ENCODE results near the gene FLACC1. TPM values are rescaled to one million over a fixed set of nuclear protein-coding genes. Genes with fewer than 3 reads are reported as not detected.

The FLACC1 gene
- total and polyA plus RNA-seq, 2 of the 8 experiments (the other 6 are each of a cell fraction or from before 2014, with no cell fraction given): 0.58 TPM; not detected in 1

GRCh38 chr2:201350879-201351278 is 6.3 kb downstream of the FLACC1 start:
- no peaks in the 10 kb centered on the region for H3K9me3 ChIP-seq (ENCODE audit: insufficient read depth in 2 of 2, low read depth in 1 of 2, low read length in 1 of 2)
- H2AFZ ChIP-seq (ENCODE audit: low read length): no peak overlapping the region
- no peaks in the 10 kb centered on the region for H3K36me3 ChIP-seq (ENCODE audit: control insufficient read depth in 2 of 4, insufficient read depth in 4 of 4, low read length in 3 of 4)
- H3K23ac ChIP-seq (ENCODE audit: insufficient read length): no peak overlapping the region
- H2BK12ac ChIP-seq (ENCODE audit: low read depth, low read length): no peak overlapping the region
- FAIRE-seq (no peak), DNase-seq (ENCODE audit: low read depth in 1 of 2, low spot score in 2 of 2) (no peak)
- no peaks in the 10 kb centered on the region for H3K79me1 ChIP-seq (ENCODE audit: low read depth, low read length)
- no peak overlapping the region for H3K9ac ChIP-seq (replicated peaks in 1 of 4; ENCODE audit: extremely low read depth in 1 of 4, low read depth in 3 of 4, low read length in 3 of 4)
- no peaks in the 10 kb centered on the region for H3K23me2 ChIP-seq (ENCODE audit: low read depth, low read length)
- ChIA-PET POLR2A (ENCODE audit: partially characterized antibody) (no interaction called here), CTCF (ENCODE audit: partially characterized antibody) (interaction anchor here (1.2 to 3.1 kb wide), 3 partner anchors 13 to 114 kb away, joined by 4 to 29 read pairs (median 5); no protein-coding TSS in a partner anchor)
- no peak overlapping the region for H4K91ac ChIP-seq (replicated peaks; ENCODE audit: insufficient read length, low read length)
- no peak overlapping the region for H4K8ac ChIP-seq (ENCODE audit: extremely low read depth, insufficient read depth, low read length)
- no peak overlapping the region for H3K4ac ChIP-seq (replicated peaks; ENCODE audit: insufficient read length, low read depth, low read length)
- H3K4me1 ChIP-seq (replicated peaks in 1 of 4; ENCODE audit: control insufficient read depth in 3 of 4, insufficient read depth in 4 of 4, low read length in 3 of 4): no peaks in the 10 kb centered on the region
- H2BK5ac ChIP-seq (ENCODE audit: low read depth, low read length): no peak overlapping the region
- H3K4me2 ChIP-seq (ENCODE audit: insufficient read depth in 1 of 2, low read depth in 2 of 2, low read length in 2 of 2): no peak overlapping the region
- WGBS, 2 experiments (ENCODE audit: extremely low coverage in 1 of 2, insufficient coverage in 1 of 2, insufficient read length in 1 of 2, insufficient replicate concordance in 2 of 2, low coverage in 1 of 2, low lambda C conversion rate in 2 of 2, missing lambda C conversion rate in 1 of 2): 93% methylated on average over 4 of the region's 4 CpGs; no CpG with 5 or more reads in 1 of the 2 experiments
- H3K56ac ChIP-seq (replicated peaks; ENCODE audit: insufficient read length, low read depth, low read length): no peak overlapping the region
- no peak overlapping the region for H2BK20ac ChIP-seq (ENCODE audit: low read length)
- no peak overlapping the region for H3K18ac ChIP-seq (ENCODE audit: extremely low read depth, low read length)
- no peaks in the 10 kb centered on the region for H3K79me2 ChIP-seq (ENCODE audit: control insufficient read depth in 1 of 2, insufficient read depth in 2 of 2, low read length in 2 of 2)
- H3K27me3 ChIP-seq (replicated peaks in 1 of 4; ENCODE audit: control insufficient read depth in 3 of 4, extremely low read depth in 1 of 4, insufficient read depth in 3 of 4, low read length in 3 of 4): no peaks in the 10 kb centered on the region
- H3K4me3 ChIP-seq (ENCODE audit: extremely low read depth in 1 of 4, insufficient read depth in 2 of 4, low read depth in 3 of 4, low read length in 4 of 4): no peak overlapping the region
- no peak overlapping the region for H3K27ac ChIP-seq (ENCODE audit: low read depth, low read length)
- H3K14ac ChIP-seq (ENCODE audit: insufficient read length): no peak overlapping the region
- no peak overlapping the region for H2BK15ac ChIP-seq (ENCODE audit: low read length)
- H4K5ac ChIP-seq (ENCODE audit: insufficient read length, low read depth, low read length): no peak overlapping the region
- no peak overlapping the region for H2BK120ac ChIP-seq (replicated peaks; ENCODE audit: low read depth, low read length)
- no peaks in the 10 kb centered on the region for H4K20me1 ChIP-seq (replicated peaks in 1 of 2; ENCODE audit: control insufficient read depth in 1 of 2, insufficient read depth in 2 of 2, low read length in 2 of 2)
- no peak overlapping the region for H2AK5ac ChIP-seq (ENCODE audit: low read depth, low read length)
- TF ChIP-seq TEAD4 (IDR thresholded peaks at IDR 0.05; ENCODE audit: low read depth, low read length) (no peak), GABPA (IDR thresholded peaks at IDR 0.05; ENCODE audit: borderline replicate concordance, insufficient read depth, low read length) (no peak), POLR2A (IDR thresholded peaks at IDR 0.05; ENCODE audit: control extremely low read depth in 1 of 2, low read depth in 2 of 2, low read length in 2 of 2) (no peak), SUZ12 (IDR thresholded peaks at IDR 0.05; ENCODE audit: low read length) (no peak), SP2 (IDR thresholded peaks at IDR 0.05; ENCODE audit: low read length) (no peak), SIN3A (conservative IDR thresholded peaks at IDR 0.05 in 1 of 2, IDR thresholded peaks at IDR 0.05 in 1 of 2; ENCODE audit: low read depth in 1 of 2, low read length in 2 of 2) (no peak), EP300 (IDR thresholded peaks at IDR 0.05; ENCODE audit: borderline replicate concordance in 1 of 2, low read depth in 2 of 2, low read length in 2 of 2) (no peak), TAF7 (optimal IDR thresholded peaks at IDR 0.05; ENCODE audit: borderline replicate concordance, low read depth, low read length) (no peak), ZNF274 (IDR thresholded peaks at IDR 0.05; ENCODE audit: borderline replicate concordance, extremely low read depth, low read length) (no peak), HDAC2 (IDR thresholded peaks at IDR 0.05; ENCODE audit: borderline replicate concordance in 1 of 2, low read depth in 2 of 2, low read length in 2 of 2) (no peak), ASH2L (IDR thresholded peaks at IDR 0.05; ENCODE audit: low read length) (no peak), HDAC6 (IDR thresholded peaks at IDR 0.05; ENCODE audit: low read depth, low read length) (no peak), CBX5 (IDR thresholded peaks at IDR 0.05; ENCODE audit: low read depth, low read length) (no peak), SIX5 (IDR thresholded peaks at IDR 0.05; ENCODE audit: low read depth, low read length) (no peak)

Data from H1 (cell line).